Trophoblast cell (in vitro differentiated cells and primary cell): Measurements from ENCODE around the gene PDE6B.

ENCODE experiments used
- DNase-seq, 2 donors: peaks; one replicate each; pipeline ENCODE4 v3.0.0-alpha.2; 2016
- H2AFZ ChIP-seq: 2 replicates; pipeline ENCODE4 v1.6.1; 2013; ENCODE audit warnings: low read length, moderate library complexity, mild to moderate bottlenecking; ENCODE audit not compliant: insufficient read depth, poor library complexity
- H2AK5ac ChIP-seq: 2 replicates; pipeline ENCODE4 v1.6.1; 2013; ENCODE audit warnings: mild to moderate bottlenecking, low read length
- H2BK120ac ChIP-seq: 2 replicates; pipeline ENCODE4 v1.6.1; 2013; ENCODE audit warnings: low read length, mild to moderate bottlenecking, moderate library complexity; ENCODE audit not compliant: insufficient read depth, poor library complexity
- H2BK12ac ChIP-seq: 2 replicates; pipeline ENCODE4 v1.6.1; 2013; ENCODE audit warnings: mild to moderate bottlenecking, low read length, moderate library complexity
- H2BK5ac ChIP-seq: 2 replicates; pipeline ENCODE4 v1.6.1; 2013; ENCODE audit warnings: low read length, low read depth, moderate library complexity, mild to moderate bottlenecking; ENCODE audit not compliant: poor library complexity
- H3K14ac ChIP-seq: 2 replicates; pipeline ENCODE4 v1.6.1; 2013; ENCODE audit warnings: mild to moderate bottlenecking, low read length
- H3K18ac ChIP-seq: 2 replicates; pipeline ENCODE4 v1.6.1; 2013; ENCODE audit warnings: mild to moderate bottlenecking, low read length
- H3K23ac ChIP-seq: 2 replicates; pipeline ENCODE4 v1.6.1; 2013; ENCODE audit warnings: low read length
- H3K27ac ChIP-seq: 2 replicates; pipeline ENCODE4 v1.5.1; 2013; ENCODE audit warnings: low read depth, mild to moderate bottlenecking, inconsistent platforms, low read length, moderate library complexity
- H3K27me3 ChIP-seq: 2 replicates; pipeline ENCODE4 v1.6.1; 2013; ENCODE audit warnings: inconsistent platforms, mild to moderate bottlenecking, low read length, moderate library complexity; ENCODE audit not compliant: insufficient read depth
- H3K36me3 ChIP-seq, 2 experiments: 1 replicate in 1 of 2; 2 replicates in 1 of 2; pipeline ENCODE4 v1.6.1; 2013; ENCODE audit warnings: low read length in 2 of 2, mild to moderate bottlenecking in 2 of 2, moderate library complexity in 1 of 2; ENCODE audit not compliant: insufficient read depth in 2 of 2, control insufficient read depth in 1 of 2
- H3K4ac ChIP-seq: 2 replicates; pipeline ENCODE4 v1.6.1; 2013; ENCODE audit warnings: low read depth, mild to moderate bottlenecking, low read length, moderate library complexity
- H3K4me1 ChIP-seq, 2 experiments: 1 replicate in 1 of 2; 2 replicates in 1 of 2; pipeline ENCODE4 v1.6.1; 2013; ENCODE audit warnings: low read length in 2 of 2, mild to moderate bottlenecking in 2 of 2, moderate library complexity in 1 of 2; ENCODE audit not compliant: insufficient read depth in 2 of 2, control insufficient read depth in 1 of 2
- H3K4me2 ChIP-seq: 2 replicates; pipeline ENCODE4 v1.6.1; 2013; ENCODE audit warnings: inconsistent platforms, mild to moderate bottlenecking, low read length, moderate library complexity
- H3K4me3 ChIP-seq: 2 replicates; pipeline ENCODE4 v1.5.1; 2013; ENCODE audit warnings: mild to moderate bottlenecking, low read depth, low read length, inconsistent platforms
- H3K79me1 ChIP-seq: one replicate; pipeline ENCODE4 v1.6.1; 2013; ENCODE audit warnings: low read length
- H3K79me2 ChIP-seq: 2 replicates; pipeline ENCODE4 v1.6.1; 2013; ENCODE audit warnings: low read length, mild to moderate bottlenecking; ENCODE audit not compliant: control insufficient read depth, insufficient read depth, poor library complexity
- H3K9ac ChIP-seq: 2 replicates; pipeline ENCODE4 v1.6.1; 2013; ENCODE audit warnings: mild to moderate bottlenecking, low read length
- H3K9me3 ChIP-seq: 2 replicates; pipeline ENCODE4 v1.6.1; 2013; ENCODE audit warnings: low read depth, mild to moderate bottlenecking, control low read depth, inconsistent platforms, low read length; ENCODE audit not compliant: insufficient read depth
- H4K12ac ChIP-seq: 2 replicates; pipeline ENCODE4 v1.6.1; 2013; ENCODE audit warnings: low read depth, mild to moderate bottlenecking, low read length, moderate library complexity
- H4K8ac ChIP-seq: 2 replicates; pipeline ENCODE4 v1.6.1; 2013; ENCODE audit warnings: low read depth, mild to moderate bottlenecking, low read length, moderate library complexity
- H4K91ac ChIP-seq: one replicate; pipeline ENCODE4 v1.6.1; 2013; ENCODE audit warnings: low read depth, mild to moderate bottlenecking, low read length, moderate library complexity
- WGBS: extraction: QIAGEN DNeasy Blood & Tissue Kit; methylation state at CpG from one replicate; pipeline ENCODE4 v1.1.7; 2013; ENCODE audit warnings: missing lambda C conversion rate; ENCODE audit not compliant: insufficient read length, insufficient coverage; ENCODE audit errors: extremely low coverage; 5-methylcytosine and 5-hydroxymethylcytosine counted together

The PDE6B gene

GRCh38 chr4:650461-650860 lies 25.1 kb downstream of the PDE6B start:
- Histone ChIP-seq H3K9me3 (no peaks in the 10 kb centered on the region), H3K4me1 (peaks cover 0 to 3% of the 10 kb centered on the region in 2 experiments), H3K27me3 (no peaks in the 10 kb centered on the region), H3K4me3 (no peak overlapping the region), H2BK120ac (no peak overlapping the region), H3K14ac (no peak overlapping the region), H2AK5ac (no peak overlapping the region), H4K8ac (no peak overlapping the region), H3K18ac (no peak overlapping the region), H3K9ac (no peak overlapping the region), H3K36me3 (no peaks in the 10 kb centered on the region), H3K79me1 (no peaks in the 10 kb centered on the region), H3K4me2 (no peak overlapping the region), H4K12ac (no peak overlapping the region), H2BK5ac (no peak overlapping the region), H2AFZ (no peak overlapping the region), H3K4ac (no peak overlapping the region), H3K27ac (no peak overlapping the region), H3K79me2 (no peaks in the 10 kb centered on the region), H3K23ac (no peak overlapping the region), H4K91ac (no peak overlapping the region), H2BK12ac (no peak overlapping the region)
- no CpG with 5 or more reads among the region's 18 CpGs for WGBS
- DNase-seq: no peak

DNA sequence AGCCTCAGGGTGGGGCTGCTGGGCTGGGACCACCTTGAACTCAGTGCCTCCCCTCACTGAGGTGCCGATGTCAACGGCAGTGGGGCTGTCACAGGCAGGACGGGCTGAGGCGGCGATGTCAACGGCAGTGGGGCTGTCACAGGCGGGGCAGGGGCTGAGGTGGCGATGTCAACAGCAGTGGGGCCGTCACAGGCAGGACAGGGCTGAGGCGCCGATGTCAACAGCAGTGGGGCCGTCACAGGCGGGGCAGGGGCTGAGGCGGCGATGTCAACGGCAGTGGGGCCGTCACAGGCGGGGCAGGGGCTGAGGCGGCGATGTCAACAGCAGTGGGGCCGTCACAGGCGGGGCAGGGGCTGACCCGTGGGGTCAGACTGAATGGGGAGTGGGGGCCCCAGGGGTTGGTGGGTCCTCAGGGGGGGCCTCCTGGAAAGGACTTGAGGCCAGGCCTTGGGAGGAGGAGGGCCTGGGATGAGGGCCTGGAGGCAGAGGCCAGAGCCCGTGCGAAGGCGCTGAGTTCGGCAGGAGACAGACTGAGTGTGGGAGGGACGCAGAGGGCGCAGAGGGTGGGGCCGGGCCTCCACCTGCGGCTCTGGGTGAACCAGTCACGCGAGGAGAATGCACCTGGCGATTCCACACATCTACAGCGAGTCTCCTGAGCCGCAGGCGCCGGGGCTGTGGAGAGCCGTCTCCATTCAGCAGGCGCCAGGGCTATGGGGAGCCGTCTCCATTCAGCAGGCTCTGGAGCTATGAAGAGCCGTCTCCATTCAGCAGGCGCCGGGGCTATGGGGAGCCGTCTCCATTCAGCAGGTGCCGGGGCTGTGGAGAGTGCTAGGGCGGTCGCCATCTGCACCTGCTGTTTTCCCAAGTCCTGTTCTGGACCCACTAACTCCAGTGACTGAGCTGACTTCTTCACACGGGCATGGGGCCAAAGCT lies 25.8 kb downstream of the PDE6B start:
- Histone ChIP-seq H2BK5ac (no peak overlapping the region), H3K27ac (no peak overlapping the region), H2BK120ac (no peak overlapping the region), H3K4me1 (peaks cover 0 to 3% of the 10 kb centered on the region in 2 experiments), H3K4me2 (no peak overlapping the region), H3K4me3 (no peak overlapping the region), H3K4ac (no peak overlapping the region), H2AK5ac (no peak overlapping the region), H3K9ac (no peak overlapping the region), H3K27me3 (no peaks in the 10 kb centered on the region), H3K18ac (no peak overlapping the region), H2AFZ (no peak overlapping the region), H2BK12ac (no peak overlapping the region), H3K23ac (no peak overlapping the region), H3K79me1 (no peaks in the 10 kb centered on the region), H4K91ac (no peak overlapping the region), H3K79me2 (no peaks in the 10 kb centered on the region), H3K9me3 (no peaks in the 10 kb centered on the region), H4K8ac (no peak overlapping the region), H3K14ac (no peak overlapping the region), H3K36me3 (no peaks in the 10 kb centered on the region), H4K12ac (no peak overlapping the region)
- no CpG with 5 or more reads among the region's 49 CpGs for WGBS
- no peak for DNase-seq

DNA sequence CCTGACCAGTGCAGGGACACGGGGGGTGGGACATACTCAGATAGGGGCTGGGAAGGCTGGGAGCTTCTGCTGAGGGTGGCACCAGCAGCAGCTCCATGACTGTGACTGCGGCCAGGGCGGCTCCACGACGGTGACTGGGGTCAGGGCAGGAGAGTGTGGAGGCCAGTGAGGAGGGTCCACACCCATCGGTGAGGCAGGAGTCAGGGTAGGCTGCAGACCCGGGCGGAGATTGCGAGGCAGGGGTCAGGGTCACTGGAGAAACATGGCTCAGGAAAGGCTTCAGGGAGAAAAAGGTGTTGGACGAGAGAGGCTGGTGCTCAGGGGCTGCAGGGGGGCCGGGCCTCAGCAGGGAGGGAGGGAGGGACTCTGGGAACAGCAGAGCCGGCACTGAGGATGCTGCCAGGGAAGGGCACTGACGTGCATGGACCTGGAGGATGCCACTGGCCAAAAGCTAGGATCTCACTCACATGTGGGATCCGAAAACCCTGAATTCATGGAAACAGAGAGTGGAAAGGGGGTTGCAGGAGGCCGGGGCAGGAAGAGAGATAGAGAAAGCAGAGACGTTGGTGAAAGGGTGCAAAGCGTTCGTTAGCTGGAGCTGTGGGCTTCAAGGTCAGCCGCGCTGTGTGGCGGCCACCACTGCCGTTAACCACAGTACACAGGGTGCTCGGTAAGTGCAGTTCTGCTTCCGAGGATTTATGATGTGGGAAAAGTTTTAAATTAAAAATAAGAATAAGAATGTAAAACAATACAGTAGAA lies 26.7 kb downstream of the PDE6B start:
- no peak overlapping the region for H4K8ac ChIP-seq
- H3K23ac ChIP-seq: no peak overlapping the region
- WGBS: no CpG with 5 or more reads among the region's 24 CpGs
- no peak overlapping the region for H4K12ac ChIP-seq
- H3K4me3 ChIP-seq: no peak overlapping the region
- no peak overlapping the region for H2BK5ac ChIP-seq
- peaks cover 4 to 10% of the 10 kb centered on the region in 2 experiments for H3K4me1 ChIP-seq
- no peak overlapping the region for H3K14ac ChIP-seq
- H3K4ac ChIP-seq: no peak overlapping the region
- H2AK5ac ChIP-seq: no peak overlapping the region
- H2BK12ac ChIP-seq: no peak overlapping the region
- no peak overlapping the region for H3K18ac ChIP-seq
- H2BK120ac ChIP-seq: no peak overlapping the region
- no peaks in the 10 kb centered on the region for H3K36me3 ChIP-seq
- H3K9me3 ChIP-seq: no peaks in the 10 kb centered on the region
- H3K27me3 ChIP-seq: no peaks in the 10 kb centered on the region
- H2AFZ ChIP-seq: no peak overlapping the region
- H4K91ac ChIP-seq: no peak overlapping the region
- no peak for DNase-seq
- H3K79me2 ChIP-seq: no peaks in the 10 kb centered on the region
- H3K4me2 ChIP-seq: no peak overlapping the region
- H3K27ac ChIP-seq: no peak overlapping the region
- H3K79me1 ChIP-seq: no peaks in the 10 kb centered on the region
- H3K9ac ChIP-seq: no peak overlapping the region

DNA sequence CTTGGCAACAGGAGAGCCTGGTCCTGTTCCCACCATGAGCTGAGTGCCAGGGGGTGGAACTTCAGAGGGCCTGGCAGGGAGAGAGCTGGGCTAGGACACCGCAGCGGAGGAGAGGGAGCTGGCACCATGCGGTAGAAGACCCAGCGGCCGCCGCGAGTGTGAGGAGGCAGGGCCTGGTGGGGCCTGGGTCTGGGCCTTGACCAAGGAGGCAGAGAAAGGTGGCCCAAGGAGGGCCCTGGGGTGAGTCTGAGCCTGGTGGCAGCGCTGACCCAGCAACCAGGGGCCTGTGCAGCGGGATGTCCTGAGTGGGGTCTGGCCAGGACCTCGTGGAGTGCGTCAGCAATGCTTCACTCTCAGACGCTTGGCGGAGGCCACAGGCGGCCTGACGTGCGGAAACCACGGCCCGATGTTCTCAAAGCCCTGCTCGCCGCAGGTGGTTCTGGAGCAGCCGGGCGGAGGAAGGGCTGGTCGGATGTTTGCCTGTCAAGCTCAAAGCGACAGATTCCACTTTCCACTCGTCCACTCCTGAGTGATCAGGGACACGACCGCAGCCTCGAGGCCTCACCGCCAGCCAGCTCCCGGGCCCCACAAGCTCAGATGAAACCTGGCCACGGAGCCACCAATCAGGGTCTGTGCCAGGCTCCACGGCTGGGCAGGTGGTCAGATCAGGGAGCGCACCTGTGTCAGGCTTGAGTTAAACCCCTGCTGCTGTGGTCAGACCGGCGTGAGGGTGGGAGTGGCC lies 27.9 kb downstream of the PDE6B start:
- no peak overlapping the region for H3K9ac ChIP-seq
- H3K4me3 ChIP-seq: no peak overlapping the region
- no peaks in the 10 kb centered on the region for H3K27me3 ChIP-seq
- H3K14ac ChIP-seq: no peak overlapping the region
- H3K4ac ChIP-seq: no peak overlapping the region
- no peaks in the 10 kb centered on the region for H3K79me1 ChIP-seq
- no peaks in the 10 kb centered on the region for H3K36me3 ChIP-seq
- no peak overlapping the region for H4K8ac ChIP-seq
- DNase-seq: no peak
- H3K79me2 ChIP-seq: no peaks in the 10 kb centered on the region
- no peak overlapping the region for H3K27ac ChIP-seq
- H3K9me3 ChIP-seq: no peaks in the 10 kb centered on the region
- H2AFZ ChIP-seq: no peak overlapping the region
- no peak overlapping the region for H2AK5ac ChIP-seq
- no CpG with 5 or more reads among the region's 35 CpGs for WGBS
- H3K18ac ChIP-seq: no peak overlapping the region
- no peak overlapping the region for H2BK120ac ChIP-seq
- no peak overlapping the region for H3K23ac ChIP-seq
- no peak overlapping the region for H4K12ac ChIP-seq
- H4K91ac ChIP-seq: no peak overlapping the region
- no peak overlapping the region for H2BK5ac ChIP-seq
- peaks cover 4 to 11% of the 10 kb centered on the region in 2 experiments for H3K4me1 ChIP-seq
- no peak overlapping the region for H2BK12ac ChIP-seq
- no peak overlapping the region for H3K4me2 ChIP-seq
